ENCODE results near the gene EGFR.

EGFR gene

DNA sequence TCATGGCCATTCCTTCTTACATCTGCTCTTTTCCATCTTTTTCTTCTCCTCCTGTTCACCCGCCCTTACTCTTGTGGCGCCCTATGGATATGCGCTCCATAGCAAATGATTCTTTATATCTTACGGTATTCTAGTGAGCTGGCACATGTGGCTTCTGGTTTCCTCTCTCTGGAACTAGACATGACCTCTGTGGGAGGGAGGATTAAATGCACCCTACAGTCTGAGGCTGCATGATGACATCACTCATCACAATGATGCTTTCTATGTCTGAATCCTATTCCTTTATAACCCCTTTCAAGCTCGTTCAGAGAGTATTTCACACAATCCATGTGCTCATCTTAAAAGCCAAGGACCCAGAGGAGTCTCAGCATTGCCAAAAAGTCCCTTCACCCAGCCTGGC lies 153.3 kb downstream of the EGFR start:
- Histone ChIP-seq H3K4me1 (ENCODE audit: control insufficient read depth in 1 of 2, insufficient read depth in 2 of 2, low read length in 2 of 2) (no peaks in the 10 kb centered on the region), H3K4me3 (ENCODE audit: low read depth in 1 of 2, low read length in 2 of 2) (no peak overlapping the region), H3K9me3 (ENCODE audit: control insufficient read depth in 1 of 2, low read length in 2 of 2) (no peaks in the 10 kb centered on the region), H3K27me3 (ENCODE audit: low read depth, low read length) (no peaks in the 10 kb centered on the region), H3K36me3 (ENCODE audit: control insufficient read depth in 1 of 2, insufficient read depth in 2 of 2, low read length in 2 of 2) (peaks cover 35 to 58% of the 10 kb centered on the region in 2 donors), H3K27ac (ENCODE audit: low read length) (no peak overlapping the region)

GRCh38 chr7:55172881-55173609 lies 154.2 kb downstream of the EGFR start:
- Histone ChIP-seq H3K27me3 (ENCODE audit: low read depth, low read length) (no peaks in the 10 kb centered on the region), H3K36me3 (ENCODE audit: control insufficient read depth in 1 of 2, insufficient read depth in 2 of 2, low read length in 2 of 2) (peaks cover 35 to 60% of the 10 kb centered on the region in 2 donors), H3K4me3 (ENCODE audit: low read depth in 1 of 2, low read length in 2 of 2) (no peak overlapping the region), H3K9me3 (ENCODE audit: control insufficient read depth in 1 of 2, low read length in 2 of 2) (no peaks in the 10 kb centered on the region), H3K27ac (ENCODE audit: low read length) (no peak overlapping the region), H3K4me1 (ENCODE audit: control insufficient read depth in 1 of 2, insufficient read depth in 2 of 2, low read length in 2 of 2) (peaks cover 0 to 4% of the 10 kb centered on the region in 2 donors)

DNA sequence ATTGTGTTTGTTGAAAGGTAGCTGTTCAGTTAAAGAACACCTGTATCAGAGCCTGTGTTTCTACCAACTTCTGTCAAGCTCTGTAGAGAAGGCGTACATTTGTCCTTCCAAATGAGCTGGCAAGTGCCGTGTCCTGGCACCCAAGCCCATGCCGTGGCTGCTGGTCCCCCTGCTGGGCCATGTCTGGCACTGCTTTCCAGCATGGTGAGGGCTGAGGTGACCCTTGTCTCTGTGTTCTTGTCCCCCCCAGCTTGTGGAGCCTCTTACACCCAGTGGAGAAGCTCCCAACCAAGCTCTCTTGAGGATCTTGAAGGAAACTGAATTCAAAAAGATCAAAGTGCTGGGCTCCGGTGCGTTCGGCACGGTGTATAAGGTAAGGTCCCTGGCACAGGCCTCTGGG lies 154.9 kb downstream of the EGFR start:
- H3K27ac ChIP-seq (ENCODE audit: low read length): no peak overlapping the region
- peaks cover 35 to 60% of the 10 kb centered on the region in 2 donors for H3K36me3 ChIP-seq (ENCODE audit: control insufficient read depth in 1 of 2, insufficient read depth in 2 of 2, low read length in 2 of 2)
- H3K4me3 ChIP-seq (ENCODE audit: low read depth in 1 of 2, low read length in 2 of 2): no peak overlapping the region
- H3K4me1 ChIP-seq (ENCODE audit: control insufficient read depth in 1 of 2, insufficient read depth in 2 of 2, low read length in 2 of 2): peaks cover 0 to 8% of the 10 kb centered on the region in 2 donors
- H3K9me3 ChIP-seq (ENCODE audit: control insufficient read depth in 1 of 2, low read length in 2 of 2): no peaks in the 10 kb centered on the region
- no peaks in the 10 kb centered on the region for H3K27me3 ChIP-seq (ENCODE audit: low read depth, low read length)

- no peak overlapping the region for H3K4me3 ChIP-seq (ENCODE audit: low read depth in 1 of 2, low read length in 2 of 2)
- H3K4me1 ChIP-seq (ENCODE audit: control insufficient read depth in 1 of 2, insufficient read depth in 2 of 2, low read length in 2 of 2): peaks cover 0 to 8% of the 10 kb centered on the region in 2 donors
- no peak overlapping the region for H3K27ac ChIP-seq (ENCODE audit: low read length)
- no peaks in the 10 kb centered on the region for H3K9me3 ChIP-seq (ENCODE audit: control insufficient read depth in 1 of 2, low read length in 2 of 2)
- H3K27me3 ChIP-seq (ENCODE audit: low read depth, low read length): no peaks in the 10 kb centered on the region
- peaks cover 35 to 60% of the 10 kb centered on the region in 2 donors for H3K36me3 ChIP-seq (ENCODE audit: control insufficient read depth in 1 of 2, insufficient read depth in 2 of 2, low read length in 2 of 2)
These were observed 155.6 kb downstream of the EGFR start for GRCh38 chr7:55174456-55174855.

- Histone ChIP-seq H3K4me1 (ENCODE audit: control insufficient read depth in 1 of 2, insufficient read depth in 2 of 2, low read length in 2 of 2) (peaks cover 0 to 9% of the 10 kb centered on the region in 2 donors), H3K4me3 (ENCODE audit: low read depth in 1 of 2, low read length in 2 of 2) (no peak overlapping the region), H3K27me3 (ENCODE audit: low read depth, low read length) (no peaks in the 10 kb centered on the region), H3K27ac (ENCODE audit: low read length) (no peak overlapping the region), H3K9me3 (ENCODE audit: control insufficient read depth in 1 of 2, low read length in 2 of 2) (no peaks in the 10 kb centered on the region), H3K36me3 (ENCODE audit: control insufficient read depth in 1 of 2, insufficient read depth in 2 of 2, low read length in 2 of 2) (peaks cover 35 to 60% of the 10 kb centered on the region in 2 donors)
These were observed 156.0 kb downstream of the EGFR start for GRCh38 chr7:55174856-55175255.

DNA sequence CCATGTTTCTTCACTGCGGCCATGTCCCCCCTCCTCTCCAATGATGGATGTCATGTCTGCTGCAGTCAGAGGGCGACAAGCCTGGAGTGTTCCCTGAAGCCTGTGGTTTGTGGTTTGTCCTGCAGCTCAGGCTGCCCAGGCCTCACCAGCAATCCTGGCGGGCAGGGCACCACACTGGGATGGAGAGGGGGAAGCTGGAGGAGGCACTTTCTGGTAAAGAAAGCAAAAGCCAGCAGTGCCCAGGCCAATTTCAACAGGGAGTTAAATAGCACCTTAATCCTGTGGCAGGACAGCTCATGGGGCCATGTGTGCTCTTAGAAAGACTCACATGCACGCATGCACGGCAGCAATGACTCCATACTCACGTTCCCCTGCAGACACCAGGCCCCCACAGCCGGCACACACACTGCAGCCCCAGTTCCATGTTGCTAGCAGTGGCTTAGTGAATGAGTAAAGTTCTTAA lies 158.3 kb downstream of the EGFR start:
- H3K4me3 ChIP-seq (ENCODE audit: low read depth in 1 of 2, low read length in 2 of 2): no peak overlapping the region
- H3K27ac ChIP-seq (ENCODE audit: low read length): no peak overlapping the region
- H3K27me3 ChIP-seq (ENCODE audit: low read depth, low read length): no peaks in the 10 kb centered on the region
- H3K36me3 ChIP-seq (ENCODE audit: control insufficient read depth in 1 of 2, insufficient read depth in 2 of 2, low read length in 2 of 2): peaks cover 26 to 53% of the 10 kb centered on the region in 2 donors
- peaks cover 0 to 15% of the 10 kb centered on the region in 2 donors for H3K4me1 ChIP-seq (ENCODE audit: control insufficient read depth in 1 of 2, insufficient read depth in 2 of 2, low read length in 2 of 2)
- H3K9me3 ChIP-seq (ENCODE audit: control insufficient read depth in 1 of 2, low read length in 2 of 2): no peaks in the 10 kb centered on the region

GRCh38 chr7:55177589-55178261 lies 158.9 kb downstream of the EGFR start:
- H3K4me1 ChIP-seq (ENCODE audit: control insufficient read depth in 1 of 2, insufficient read depth in 2 of 2, low read length in 2 of 2): peaks cover 0 to 15% of the 10 kb centered on the region in 2 donors
- H3K36me3 ChIP-seq (ENCODE audit: control insufficient read depth in 1 of 2, insufficient read depth in 2 of 2, low read length in 2 of 2): peaks cover 21 to 54% of the 10 kb centered on the region in 2 donors
- H3K4me3 ChIP-seq (ENCODE audit: low read depth in 1 of 2, low read length in 2 of 2): no peak overlapping the region
- no peaks in the 10 kb centered on the region for H3K27me3 ChIP-seq (ENCODE audit: low read depth, low read length)
- no peaks in the 10 kb centered on the region for H3K9me3 ChIP-seq (ENCODE audit: control insufficient read depth in 1 of 2, low read length in 2 of 2)
- H3K27ac ChIP-seq (ENCODE audit: low read length): no peak overlapping the region

DNA sequence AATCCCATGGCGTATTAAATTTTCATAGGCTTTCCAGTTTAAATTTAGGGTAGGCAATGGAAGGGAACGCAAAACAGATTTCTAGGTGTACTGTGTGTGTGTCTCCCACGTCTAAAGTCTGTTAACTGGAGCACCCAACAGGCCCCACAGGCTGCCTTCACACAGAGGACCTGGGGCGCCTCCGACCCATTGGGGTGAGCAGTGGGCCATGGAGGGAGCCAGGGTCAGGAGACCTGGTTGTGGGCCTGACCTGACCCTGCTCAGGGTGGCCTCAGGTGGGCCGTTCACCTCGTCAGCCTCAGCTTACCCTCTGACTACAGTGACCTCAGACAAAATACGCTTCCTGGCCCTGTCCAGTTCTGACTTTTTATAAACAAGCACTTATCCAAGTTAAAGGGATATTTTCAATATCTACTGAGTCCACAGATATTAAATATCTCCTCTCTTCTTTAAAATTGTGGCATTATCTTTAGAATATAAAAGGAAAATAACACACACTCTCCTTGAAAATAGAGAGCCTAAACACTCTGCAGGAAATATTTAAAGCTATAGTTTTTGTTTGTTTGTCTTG lies 159.6 kb downstream of the EGFR start:
- Histone ChIP-seq H3K27ac (ENCODE audit: low read length) (no peak overlapping the region), H3K27me3 (ENCODE audit: low read depth, low read length) (no peaks in the 10 kb centered on the region), H3K4me1 (ENCODE audit: control insufficient read depth in 1 of 2, insufficient read depth in 2 of 2, low read length in 2 of 2) (peaks cover 0 to 15% of the 10 kb centered on the region in 2 donors), H3K4me3 (ENCODE audit: low read depth in 1 of 2, low read length in 2 of 2) (no peak overlapping the region), H3K36me3 (ENCODE audit: control insufficient read depth in 1 of 2, insufficient read depth in 2 of 2, low read length in 2 of 2) (peaks cover 15 to 49% of the 10 kb centered on the region in 2 donors), H3K9me3 (ENCODE audit: control insufficient read depth in 1 of 2, low read length in 2 of 2) (no peaks in the 10 kb centered on the region)

DNA sequence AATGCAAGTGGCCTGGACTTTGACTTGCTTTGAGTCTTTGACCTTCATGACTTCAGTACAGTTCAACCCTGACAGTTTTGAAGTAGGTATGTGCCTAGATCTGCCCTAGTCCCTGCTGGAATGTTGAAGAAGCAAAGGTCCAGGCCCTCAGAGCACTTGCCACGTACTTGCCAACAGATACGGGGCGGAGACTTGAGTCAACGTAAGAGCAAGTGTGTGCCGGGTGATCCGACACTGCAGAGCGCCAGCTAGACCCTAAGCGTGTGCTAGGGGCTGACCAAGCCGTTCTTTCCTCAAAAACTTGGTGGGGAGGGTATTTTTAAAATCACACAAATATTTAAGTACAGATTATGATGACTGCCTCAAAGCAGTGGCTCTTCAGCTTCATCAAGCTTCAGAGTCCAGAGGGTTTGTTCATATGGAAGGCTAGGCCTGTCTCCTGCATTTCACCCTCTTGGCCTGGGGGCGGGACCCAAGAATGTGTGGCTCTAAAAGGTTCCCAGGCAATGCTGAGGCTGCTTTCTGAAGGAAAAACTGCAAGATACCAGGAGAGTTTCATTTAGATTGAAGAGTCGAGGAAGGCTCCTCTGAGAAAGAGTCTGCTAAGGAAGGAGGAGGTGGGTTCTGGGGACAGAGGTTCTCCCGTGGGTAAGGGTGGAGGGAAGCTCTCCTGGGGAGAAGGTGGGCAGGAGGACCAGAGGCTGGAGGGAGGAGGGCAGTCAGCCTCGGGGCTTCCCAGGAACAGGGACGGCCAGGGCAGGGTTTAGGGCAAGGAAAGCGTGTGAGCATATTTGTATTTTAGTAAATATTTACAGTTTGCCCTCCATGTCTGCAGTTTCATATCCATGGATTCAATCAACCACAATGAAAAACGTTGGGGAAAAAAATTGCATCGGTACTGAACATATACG lies 160.3 kb downstream of the EGFR start:
- Histone ChIP-seq H3K27me3 (ENCODE audit: low read depth, low read length) (no peaks in the 10 kb centered on the region), H3K36me3 (ENCODE audit: control insufficient read depth in 1 of 2, insufficient read depth in 2 of 2, low read length in 2 of 2) (peaks cover 14 to 49% of the 10 kb centered on the region in 2 donors), H3K27ac (ENCODE audit: low read length) (peak overlapping the region; percentile 1), H3K9me3 (ENCODE audit: control insufficient read depth in 1 of 2, low read length in 2 of 2) (no peaks in the 10 kb centered on the region), H3K4me1 (ENCODE audit: control insufficient read depth in 1 of 2, insufficient read depth in 2 of 2, low read length in 2 of 2) (peaks cover 0 to 15% of the 10 kb centered on the region in 2 donors), H3K4me3 (ENCODE audit: low read depth in 1 of 2, low read length in 2 of 2) (no peak overlapping the region)

DNA sequence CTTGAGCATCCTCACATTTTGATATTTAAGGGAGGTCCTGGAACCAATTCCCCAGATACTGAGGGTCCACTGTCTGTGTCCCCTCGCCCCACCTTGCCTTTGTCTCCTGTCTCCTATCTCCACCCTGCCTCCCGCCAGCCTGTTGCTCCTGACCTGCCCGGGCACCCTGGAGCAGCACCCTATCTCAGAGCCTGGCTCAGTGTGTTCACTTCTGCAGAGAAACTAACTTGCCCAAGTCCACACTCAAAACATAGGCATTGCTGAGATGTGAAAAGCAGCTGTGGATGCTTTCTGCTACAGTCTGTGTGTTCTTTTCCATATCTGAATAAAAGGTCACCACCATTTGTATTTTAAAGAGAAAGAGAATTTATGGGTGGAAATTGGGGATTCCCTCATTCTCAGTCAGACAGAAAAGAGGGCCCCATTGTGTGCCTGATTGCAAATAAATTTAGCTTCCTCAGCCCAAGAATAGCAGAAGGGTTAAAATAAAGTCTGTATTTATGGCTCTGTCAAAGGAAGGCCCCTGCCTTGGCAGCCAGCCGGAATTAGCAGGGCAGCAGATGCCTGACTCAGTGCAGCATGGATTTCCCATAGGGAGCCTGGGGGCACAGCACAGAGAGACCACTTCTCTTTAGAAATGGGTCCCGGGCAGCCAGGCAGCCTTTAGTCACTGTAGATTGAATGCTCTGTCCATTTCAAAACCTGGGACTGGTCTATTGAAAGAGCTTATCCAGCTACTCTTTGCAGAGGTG lies 161.3 kb downstream of the EGFR start:
- Histone ChIP-seq H3K4me3 (ENCODE audit: low read depth in 1 of 2, low read length in 2 of 2) (no peak overlapping the region), H3K9me3 (ENCODE audit: control insufficient read depth in 1 of 2, low read length in 2 of 2) (no peaks in the 10 kb centered on the region), H3K4me1 (ENCODE audit: control insufficient read depth in 1 of 2, insufficient read depth in 2 of 2, low read length in 2 of 2) (peaks cover 0 to 15% of the 10 kb centered on the region in 2 donors), H3K36me3 (ENCODE audit: control insufficient read depth in 1 of 2, insufficient read depth in 2 of 2, low read length in 2 of 2) (peaks cover 13 to 44% of the 10 kb centered on the region in 2 donors), H3K27me3 (ENCODE audit: low read depth, low read length) (no peaks in the 10 kb centered on the region), H3K27ac (ENCODE audit: low read length) (no peak overlapping the region)
